Kidney epithelial cell (primary cell): Measurements from ENCODE around the gene DCDC2. TPM values are rescaled to one million over a fixed set of nuclear protein-coding genes. Genes with fewer than 3 reads are reported as not detected.

Source experiments
- DNase-seq: peaks from one replicate; pipeline ENCODE4 v3.0.0-alpha.2; 2010; ENCODE audit warnings: low read depth
- H3K27me3 ChIP-seq: 2 replicates; pipeline ENCODE4 v1.6.0; 2011; ENCODE audit warnings: low read length; ENCODE audit not compliant: control insufficient read depth, insufficient read depth
- H3K36me3 ChIP-seq: 2 replicates; pipeline ENCODE4 v1.5.1; 2011; ENCODE audit warnings: low read length; ENCODE audit not compliant: control insufficient read depth, insufficient read depth
- H3K4me3 ChIP-seq: 2 replicates; pipeline ENCODE4 v1.5.1; 2011; ENCODE audit warnings: low read depth, mild to moderate bottlenecking, control low read depth, low read length
- CTCF ChIP-seq: IDR thresholded peaks from 2 replicates; pipeline ENCODE4 v1.5.1; 2011; ENCODE audit warnings: mild to moderate bottlenecking, moderate library complexity, low read length, control low read depth, inconsistent platforms; ENCODE audit not compliant: insufficient read depth, poor library complexity, severe bottlenecking
- total RNA-seq: library from RNA; depleted of rRNA; stranded (reverse); fragments of >200 nt; gene quantifications from 2 replicates; pipeline ENCODE4 v1.2.3, GENCODE V29; 2015

DCDC2 gene
- total RNA-seq, 1 donor from 2014 or later: 43.9 TPM

DNA sequence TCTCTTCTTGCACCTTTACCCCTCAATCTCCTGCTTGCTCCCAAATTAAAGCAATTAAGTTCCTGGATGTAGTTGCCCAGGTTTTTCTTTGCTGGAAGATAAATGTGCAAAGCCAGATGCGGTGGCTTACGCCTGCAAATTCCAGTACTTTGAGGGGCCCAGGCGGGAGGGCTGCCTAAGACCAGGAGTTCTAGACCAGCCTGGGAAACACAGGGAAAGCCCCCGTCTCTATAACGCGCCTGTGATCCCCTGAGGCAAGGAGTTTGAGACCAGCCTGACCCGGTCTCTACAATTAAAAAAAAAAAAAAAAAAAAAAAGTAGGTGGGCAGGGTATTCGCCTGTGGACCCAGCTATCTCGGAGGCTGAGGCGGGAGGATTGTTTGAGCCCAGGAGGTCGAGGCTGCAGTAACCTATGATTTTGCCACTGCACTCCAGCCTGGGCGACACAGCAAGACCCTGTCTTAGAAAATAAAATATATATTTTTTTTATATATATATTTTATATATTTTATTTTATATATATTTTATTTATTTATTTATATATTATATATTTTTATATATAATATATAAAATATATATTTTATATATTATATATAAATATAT is 461 bp upstream of the DCDC2 start:
- no peak for DNase-seq
- H3K27me3 ChIP-seq: no peaks in the 10 kb centered on the region
- H3K4me3 ChIP-seq: peak overlapping the region; percentile 97
- no peaks in the 10 kb centered on the region for H3K36me3 ChIP-seq
- no peak for TF ChIP-seq CTCF

DNA sequence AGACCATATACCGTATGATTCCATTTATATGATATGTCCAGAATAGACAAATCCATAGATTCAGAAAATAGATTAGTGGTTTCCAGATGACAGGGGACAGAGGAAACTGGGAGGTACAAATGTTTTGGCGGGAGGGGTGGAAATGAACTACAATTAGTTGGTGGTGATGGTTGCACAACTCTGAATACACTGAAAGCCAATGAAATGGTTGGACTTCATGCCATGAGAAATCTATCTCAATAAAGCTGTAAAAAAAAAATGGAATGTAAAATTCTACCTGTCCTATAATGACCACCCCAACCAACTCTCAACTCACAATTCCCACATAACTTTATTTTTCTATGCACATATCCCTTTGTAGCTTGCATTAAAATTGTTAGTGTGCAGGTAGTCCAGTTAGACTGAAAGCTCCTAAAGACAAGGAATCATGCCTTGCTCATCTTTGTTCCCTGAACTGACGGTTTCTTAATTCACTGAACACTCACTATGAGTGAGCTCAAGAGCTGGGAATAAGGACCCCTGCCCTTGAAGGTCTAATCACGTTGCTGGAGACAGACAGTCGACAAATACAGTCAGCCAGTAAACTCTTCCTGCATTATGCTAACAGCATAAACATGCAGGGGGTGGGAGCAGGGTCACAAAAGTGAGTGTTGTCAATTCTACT is 1.4 kb downstream of the DCDC2 start:
- TF ChIP-seq CTCF: no peak
- peak overlapping the region; percentile 97 for H3K4me3 ChIP-seq
- DNase-seq: no peak
- no peaks in the 10 kb centered on the region for H3K36me3 ChIP-seq
- no peaks in the 10 kb centered on the region for H3K27me3 ChIP-seq

DNA sequence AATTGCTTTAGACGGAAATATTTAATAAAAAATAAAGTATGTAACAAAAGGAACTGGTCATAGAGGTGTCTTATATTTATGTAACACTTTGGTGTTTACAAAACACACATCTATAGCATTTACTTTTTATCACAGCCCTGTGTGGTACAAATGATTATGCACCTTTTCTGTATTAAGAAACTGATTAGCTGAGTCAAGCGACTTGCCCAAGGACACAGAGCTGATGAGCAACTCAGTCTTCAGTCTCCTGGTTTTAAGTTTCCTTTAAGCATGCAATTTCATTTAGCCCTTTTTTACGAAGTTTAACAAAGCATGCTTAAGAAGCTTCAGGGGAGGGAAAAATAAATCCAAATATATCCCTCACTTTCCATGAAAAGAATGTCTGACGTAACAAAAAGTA is 2.5 kb downstream of the DCDC2 start:
- TF ChIP-seq CTCF: no peak
- no peaks in the 10 kb centered on the region for H3K27me3 ChIP-seq
- DNase-seq: no peak
- H3K36me3 ChIP-seq: peaks cover 2% of the 10 kb centered on the region
- peak overlapping the region; percentile 97 for H3K4me3 ChIP-seq

DNA sequence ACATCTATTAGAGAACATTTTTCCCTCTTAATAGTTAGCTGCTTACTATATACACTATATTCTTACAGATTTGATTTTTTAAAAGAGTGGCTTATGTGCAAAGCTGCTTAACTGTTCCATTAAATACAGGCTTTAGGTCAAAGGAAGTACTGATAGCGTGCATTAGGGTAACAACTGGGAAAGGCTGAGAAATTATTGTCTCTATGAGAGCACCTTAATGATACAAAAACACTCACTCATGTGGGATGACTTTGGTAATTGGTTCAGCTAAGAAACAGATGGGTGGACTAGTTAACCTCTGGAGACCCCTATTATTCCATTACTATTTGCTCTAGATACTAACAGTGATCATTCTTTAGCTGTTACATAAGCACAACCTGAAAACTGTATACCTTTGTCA is 4.0 kb downstream of the DCDC2 start:
- no peaks in the 10 kb centered on the region for H3K27me3 ChIP-seq
- DNase-seq: no peak
- no peak for TF ChIP-seq CTCF
- peaks cover 3% of the 10 kb centered on the region for H3K36me3 ChIP-seq
- H3K4me3 ChIP-seq: peak overlapping the region; percentile 97

GRCh38 chr6:24352434-24352833 is 5.4 kb downstream of the DCDC2 start:
- Histone ChIP-seq H3K27me3 (no peaks in the 10 kb centered on the region), H3K36me3 (peaks cover 3% of the 10 kb centered on the region), H3K4me3 (peak overlapping the region; percentile 97)
- no peak for DNase-seq
- TF ChIP-seq CTCF: no peak

- TF ChIP-seq CTCF: no peak
- Histone ChIP-seq H3K36me3 (peaks cover 2% of the 10 kb centered on the region), H3K4me3 (peak overlapping the region; percentile 13), H3K27me3 (no peaks in the 10 kb centered on the region)
- DNase-seq: no peak
Measured at GRCh38 chr6:24344976-24345375, 12.9 kb downstream of the DCDC2 start.
